GM18507 (cell line): ENCODE measurements around the gene ATL1.
"Not testable (repeated sequence)": the region's sequence is repeated elsewhere in the genome, so short reads cannot be mapped to it uniquely, and the experiment has no call there.

ENCODE experiments used
- DNase-seq: peaks from one replicate; pipeline ENCODE4 v3.0.0; 2011; ENCODE audit warnings: low read depth; ENCODE audit not compliant: insufficient read length; ENCODE audit errors: extremely low spot score
- FAIRE-seq: peaks from 2 replicates; lab custom pipeline; 2011; peaks lifted over from hg19 to GRCh38; lab: Jason Lieb, UNC

ATL1 gene

GRCh38 chr14:50533806-50534205, 26.1 kb upstream of the ATL1 start:
- no peak for FAIRE-seq
- no peak for DNase-seq

GRCh38 chr14:50534416-50534815, 25.5 kb upstream of the ATL1 start:
- no peak for FAIRE-seq
- no peak for DNase-seq

GRCh38 chr14:50534997-50535396, 24.9 kb upstream of the ATL1 start:
- FAIRE-seq: no peak
- DNase-seq: no peak

- FAIRE-seq: not testable (repeated sequence)
Measured at GRCh38 chr14:50538034-50538433, 21.9 kb upstream of the ATL1 start.

GRCh38 chr14:50539051-50539450, 20.9 kb upstream of the ATL1 start:
- DNase-seq (no peak), FAIRE-seq (no peak)

More at GRCh38 chr14:50538034-50538433, 21.9 kb upstream of the ATL1 start:
- not testable (repeated sequence) for DNase-seq

- FAIRE-seq: no peak
- DNase-seq: no peak
Measured at GRCh38 chr14:50541159-50541567, 18.8 kb upstream of the ATL1 start.

GRCh38 chr14:50542941-50543418, 17.0 kb upstream of the ATL1 start:
- DNase-seq (no peak), FAIRE-seq (peak; percentile 79)

GRCh38 chr14:50544911-50545310, 15.0 kb upstream of the ATL1 start:
- FAIRE-seq: no peak
- DNase-seq: no peak

GRCh38 chr14:50545618-50546017, 14.3 kb upstream of the ATL1 start:
- DNase-seq (no peak), FAIRE-seq (no peak)

- FAIRE-seq (no peak), DNase-seq (no peak)
Measured at GRCh38 chr14:50550294-50550693, 9.7 kb upstream of the ATL1 start.

- DNase-seq (no peak), FAIRE-seq (no peak)
Measured at GRCh38 chr14:50551877-50552276, 8.1 kb upstream of the ATL1 start.

- not testable (repeated sequence) for DNase-seq, FAIRE-seq
Measured at GRCh38 chr14:50552796-50553195, 7.1 kb upstream of the ATL1 start.

GRCh38 chr14:50560931-50561285, 963 bp downstream of the ATL1 start:
- no peak for FAIRE-seq
- no peak for DNase-seq

- DNase-seq: no peak
- FAIRE-seq: no peak
Measured at GRCh38 chr14:50562841-50563240, 2.9 kb downstream of the ATL1 start.

- FAIRE-seq: no peak
Measured at GRCh38 chr14:50569714-50570274, 9.8 kb downstream of the ATL1 start.

GRCh38 chr14:50573862-50574261, 13.9 kb downstream of the ATL1 start:
- FAIRE-seq: no peak

More at GRCh38 chr14:50569714-50570274, 9.8 kb downstream of the ATL1 start:
- DNase-seq: no peak

GRCh38 chr14:50575769-50576168, 15.8 kb downstream of the ATL1 start:
- FAIRE-seq (no peak), DNase-seq (no peak)

More at GRCh38 chr14:50573862-50574261, 13.9 kb downstream of the ATL1 start:
- DNase-seq: no peak

- no peak for FAIRE-seq
Measured at GRCh38 chr14:50577982-50578381, 18.0 kb downstream of the ATL1 start.

GRCh38 chr14:50578433-50578832, 18.5 kb downstream of the ATL1 start:
- no peak for DNase-seq
- FAIRE-seq: no peak

More at GRCh38 chr14:50577982-50578381, 18.0 kb downstream of the ATL1 start:
- no peak for DNase-seq

- DNase-seq (no peak), FAIRE-seq (no peak)
Measured at GRCh38 chr14:50590464-50590863, 30.5 kb downstream of the ATL1 start.

GRCh38 chr14:50594577-50595316, 34.8 kb downstream of the ATL1 start:
- FAIRE-seq: no peak
- no peak for DNase-seq
